Choroid plexus epithelial cell (primary cell): ENCODE data around the gene EP300.

ENCODE experiments used
- DNase-seq: peaks from one replicate; pipeline ENCODE4 v3.0.0-alpha.2; 2010; ENCODE audit warnings: low read depth
- H3K4me3 ChIP-seq: 2 replicates; pipeline ENCODE4 v1.5.1; 2011; ENCODE audit warnings: low read depth, mild to moderate bottlenecking, control low read depth, low read length, moderate library complexity
- CTCF ChIP-seq: conservative IDR thresholded peaks from 2 replicates; pipeline ENCODE4 v1.5.1; 2011; ENCODE audit warnings: low read depth, mild to moderate bottlenecking, control low read depth, inconsistent platforms, low read length, moderate library complexity

Gene EP300

DNA sequence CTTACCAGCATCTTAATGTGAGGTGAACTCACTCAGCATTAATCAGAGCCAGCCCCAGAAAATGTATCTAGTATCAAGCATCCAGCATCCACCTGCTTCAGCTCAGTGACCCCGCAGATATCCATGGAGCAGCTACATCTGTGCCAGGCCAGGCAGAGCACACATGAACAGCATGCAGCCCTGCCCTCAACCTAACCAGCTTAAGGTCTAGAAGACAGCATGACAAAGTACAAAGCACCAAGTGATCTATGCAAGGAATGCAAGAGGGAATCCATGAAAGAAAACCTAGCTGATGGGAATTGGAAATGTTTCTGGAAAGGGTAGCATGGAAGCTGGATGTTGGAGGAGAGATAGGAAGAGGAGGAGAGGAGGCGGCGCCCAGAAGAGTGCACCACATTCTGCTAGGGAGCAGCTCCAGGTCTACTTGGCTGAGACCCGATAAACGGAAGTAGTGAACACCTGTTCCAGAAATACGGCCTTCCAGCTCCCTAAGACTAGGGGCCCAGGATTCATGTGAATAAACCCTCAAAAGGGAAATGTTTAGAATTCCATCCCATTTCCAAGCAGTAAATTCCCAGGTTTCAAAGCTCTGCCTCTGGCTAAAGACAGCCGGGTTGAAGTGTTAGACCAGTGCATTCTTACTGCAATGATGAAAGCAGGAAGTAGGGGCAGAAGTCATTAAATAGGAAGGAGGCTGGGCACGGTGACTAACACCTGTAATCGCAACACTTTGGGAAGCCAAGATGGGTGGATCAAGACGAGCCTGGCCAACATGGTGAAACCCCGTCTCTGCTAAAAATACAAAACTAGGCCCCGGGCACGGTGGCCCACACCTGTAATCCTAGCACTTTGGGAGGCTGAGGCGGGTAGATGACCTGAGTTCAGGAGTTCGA lies 89.2 kb downstream of the EP300 start:
- no peak for TF ChIP-seq CTCF
- no peak overlapping the region for H3K4me3 ChIP-seq
- peak; percentile 79 for DNase-seq

DNA sequence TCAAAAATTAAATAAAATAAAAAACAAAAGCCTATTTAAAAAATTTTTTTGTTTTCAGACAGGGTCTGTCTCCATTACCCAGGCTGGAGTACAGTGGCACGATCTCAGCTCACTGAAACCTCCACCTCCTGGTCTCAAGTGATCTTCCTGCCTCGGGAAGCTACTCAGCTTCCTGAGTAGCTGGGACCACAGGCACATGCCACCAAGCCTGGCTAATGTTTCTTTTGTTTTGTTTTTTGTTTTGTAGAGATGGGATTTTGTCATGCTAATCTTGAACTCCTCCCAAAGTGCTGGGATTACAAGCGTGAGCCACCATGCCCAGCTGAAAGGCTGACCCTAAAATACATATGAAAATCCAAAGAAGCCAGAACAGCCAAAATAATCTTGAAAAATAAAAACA lies 92.3 kb downstream of the EP300 start:
- no peak for DNase-seq
- TF ChIP-seq CTCF = no peak
- no peak overlapping the region for H3K4me3 ChIP-seq

- DNase-seq = no peak
- TF ChIP-seq CTCF = no peak
These were observed 99.1 kb downstream of the EP300 start for GRCh38 chr22:41191467-41191866.

DNA sequence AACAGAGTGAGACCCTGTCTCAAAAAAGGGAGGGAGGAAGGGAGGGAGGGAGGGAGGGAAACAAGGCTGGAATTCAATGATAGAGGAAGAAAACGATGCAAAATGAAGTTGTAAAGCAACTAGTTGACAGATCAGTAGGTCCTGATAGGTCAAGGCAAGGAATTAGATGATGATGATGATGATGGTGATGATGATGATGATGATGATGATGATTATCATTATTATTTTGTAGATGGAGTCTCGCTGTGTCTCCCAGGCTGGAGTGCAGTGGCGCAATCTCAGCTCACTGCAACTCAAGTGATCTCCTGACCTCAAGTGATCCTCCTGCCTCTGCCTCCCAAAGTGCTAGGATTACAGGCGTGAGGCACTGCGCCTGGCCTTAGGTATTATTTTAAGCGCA lies 101.4 kb downstream of the EP300 start:
- no peak for TF ChIP-seq CTCF
- no peak for DNase-seq
- H3K4me3 ChIP-seq = no peak overlapping the region

More at GRCh38 chr22:41191467-41191866, 99.1 kb downstream of the EP300 start:
- H3K4me3 ChIP-seq = no peak overlapping the region

DNA sequence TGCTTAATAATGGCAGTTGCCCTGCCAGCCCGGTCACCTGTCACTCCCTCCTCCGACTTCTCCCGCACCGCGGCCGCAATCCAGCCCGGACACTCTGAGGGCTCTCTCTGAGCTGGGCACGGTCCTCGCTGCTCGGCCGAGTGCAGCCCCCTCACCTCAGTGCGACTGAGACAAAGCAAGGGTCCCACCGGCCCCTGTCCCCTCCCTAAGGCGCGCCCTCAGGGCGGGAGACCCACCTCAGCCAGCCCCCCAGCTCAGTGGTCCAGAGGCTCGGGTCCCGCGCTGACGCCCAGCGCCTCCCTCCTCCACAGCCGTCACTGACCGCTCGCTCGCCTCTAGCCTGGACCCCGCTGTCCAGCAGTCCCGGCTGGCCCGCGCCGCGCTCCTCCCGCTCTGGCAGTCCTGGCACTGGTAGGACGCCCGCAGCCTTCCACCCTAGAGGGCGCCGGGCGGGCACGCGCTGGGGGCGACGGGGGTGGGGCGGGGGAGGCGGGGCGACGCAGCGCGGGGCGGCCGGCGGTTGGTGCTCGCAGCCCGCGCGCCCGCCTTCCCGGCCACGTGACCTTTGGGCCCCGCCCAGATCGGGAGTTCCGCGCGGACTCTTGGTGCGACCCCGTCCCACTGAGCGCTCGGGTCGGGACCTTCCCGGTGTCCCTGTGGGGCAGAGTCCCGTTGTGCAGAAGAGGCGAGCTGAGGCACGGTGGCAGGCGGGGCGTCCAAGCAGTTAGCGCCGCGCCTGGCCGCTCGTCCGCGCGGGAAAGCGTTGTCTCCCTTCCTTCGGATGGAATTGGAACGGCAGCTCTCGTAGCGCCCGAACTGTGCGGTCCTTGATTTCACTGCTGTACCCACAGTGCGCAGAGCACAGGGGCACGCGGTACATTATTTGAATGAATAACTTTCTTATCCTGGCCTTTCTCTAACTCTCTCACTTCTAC lies 104.9 kb downstream of the EP300 start:
- peak; percentile 30 for DNase-seq
- no peak for TF ChIP-seq CTCF

GRCh38 chr22:41198027-41198580 lies 105.7 kb downstream of the EP300 start:
- TF ChIP-seq CTCF = peak; percentile 15
- peak overlapping the region; percentile 81 for H3K4me3 ChIP-seq
- no peak for DNase-seq

More for the DNA sequence above, 104.9 kb downstream of the EP300 start:
- peak overlapping the region; percentile 81 for H3K4me3 ChIP-seq
